GM23248 (cell line): ENCODE results near the gene BHLHE23.

Experiments
- EZH2 ChIP-seq: fragments of 200-600 bp; sonication (generic); IDR thresholded peaks from 2 replicates; pipeline ENCODE4 v1.6.1; 2018; ENCODE audit warnings: antibody characterized with exemption, mild to moderate bottlenecking; ENCODE audit not compliant: insufficient read depth, poor library complexity, severe bottlenecking
- EZH2phosphoT487 ChIP-seq: fragments of 200-600 bp; sonication (generic); IDR thresholded peaks from 2 replicates; pipeline ENCODE4 v1.6.1; 2018; ENCODE audit warnings: antibody characterized with exemption, moderate library complexity, mild to moderate bottlenecking, low read depth; ENCODE audit not compliant: insufficient read depth

DNA sequence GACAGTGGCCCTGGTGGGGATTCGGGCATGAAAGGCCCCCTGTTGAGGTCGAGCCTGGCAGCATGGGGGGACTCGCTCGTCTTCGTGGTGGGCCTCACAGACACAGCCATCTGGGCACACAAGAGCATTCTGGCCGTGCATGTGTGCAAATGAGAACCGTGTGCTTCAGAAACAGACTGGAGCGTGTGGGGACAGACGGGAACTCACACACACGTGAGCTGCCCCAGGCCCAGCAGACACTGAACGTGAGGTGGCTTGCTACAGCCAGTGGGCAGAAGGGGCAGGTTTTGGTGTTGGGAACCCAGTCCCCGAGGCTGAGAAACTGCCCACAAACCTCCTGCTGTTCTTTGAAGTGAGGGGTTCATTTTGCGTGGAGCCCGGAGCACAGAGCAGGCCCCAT, 38.6 kb upstream of the BHLHE23 start:
- TF ChIP-seq EZH2 (no peak), EZH2phosphoT487 (no peak)
